GM21515 (cell line): Measurements from ENCODE around the gene ANKRD9.
"Not testable (repeated sequence)": the region's sequence is repeated elsewhere in the genome, so short reads cannot be mapped to it uniquely, and the experiment has no call there.

Experiments
- ATAC-seq: cut with Tn5 transposase; IDR thresholded peaks from one replicate; pipeline ENCODE4 v1.9.1; 2021; ENCODE audit not compliant: unreplicated experiment

ANKRD9 gene

GRCh38 chr14:102509746-102510615 is at the start of gene ANKRD9:
Gene ANKRD9, minus strand, starts transcription at chr14:102509776. Its CDS starts 1,887 bp downstream, at chr14:102507889.
- peak; percentile 73 for ATAC-seq

- ATAC-seq: no peak
These were observed 49.0 kb upstream of the ANKRD9 start for GRCh38 chr14:102558556-102558955.

GRCh38 chr14:102557434-102558226 is 48.1 kb upstream of the ANKRD9 start:
- no peak for ATAC-seq

- no peak for ATAC-seq
These were observed 46.6 kb upstream of the ANKRD9 start for GRCh38 chr14:102556098-102556677.

- ATAC-seq: no peak
These were observed 45.5 kb upstream of the ANKRD9 start for GRCh38 chr14:102554821-102555819.

GRCh38 chr14:102551995-102552705 is 42.6 kb upstream of the ANKRD9 start:
- no peak for ATAC-seq

GRCh38 chr14:102550927-102551401 is 41.4 kb upstream of the ANKRD9 start:
- not testable (repeated sequence) for ATAC-seq

- no peak for ATAC-seq
These were observed 39.2 kb upstream of the ANKRD9 start for GRCh38 chr14:102548616-102549240.

- ATAC-seq: no peak
These were observed 36.1 kb upstream of the ANKRD9 start for GRCh38 chr14:102545461-102546265.

- ATAC-seq: no peak
These were observed 35.3 kb upstream of the ANKRD9 start for GRCh38 chr14:102544747-102545460.

- ATAC-seq: no peak
These were observed 34.6 kb upstream of the ANKRD9 start for GRCh38 chr14:102544046-102544746.

- ATAC-seq: no peak
These were observed 32.2 kb upstream of the ANKRD9 start for GRCh38 chr14:102541771-102542170.

- not testable (repeated sequence) for ATAC-seq
These were observed 31.5 kb upstream of the ANKRD9 start for GRCh38 chr14:102541029-102541491.

- ATAC-seq: no peak
These were observed 30.9 kb upstream of the ANKRD9 start for GRCh38 chr14:102540315-102541028.

GRCh38 chr14:102539544-102540314 is 30.2 kb upstream of the ANKRD9 start:
- ATAC-seq: no peak
